Measurements from ENCODE around the gene NPEPL1. TPM values are rescaled to one million over a fixed set of nuclear protein-coding genes. Genes with fewer than 3 reads are reported as not detected.
A peak's percentile ranks its signal among the peaks of the same experiment; 100 is the strongest.

Gene NPEPL1
- total and polyA plus RNA-seq, 7 experiments from 2014 or later: 6.2 to 76.2 (median 49.5) TPM

DNA sequence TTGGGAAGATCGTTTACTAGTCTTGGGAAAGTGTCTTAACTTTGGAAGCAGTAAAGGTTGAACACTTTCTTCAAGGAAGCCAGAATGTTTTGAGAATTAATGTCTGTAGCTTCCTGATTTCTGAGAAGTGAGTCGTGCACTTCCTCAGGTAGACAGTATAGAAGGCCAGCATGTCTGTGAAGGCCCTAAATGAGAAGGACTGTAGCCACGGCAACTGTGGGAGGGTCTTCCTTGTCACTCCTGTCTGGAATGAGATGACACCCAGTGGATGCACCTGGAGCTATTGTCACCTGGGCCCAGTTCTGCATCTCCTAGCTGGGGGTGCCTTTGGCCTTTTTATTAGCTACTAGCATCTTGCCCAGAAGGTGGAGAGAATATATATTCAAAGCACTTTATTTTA lies 32.8 kb upstream of the NPEPL1 start:
- Histone ChIP-seq H3K9me3 (ENCODE audit: control insufficient read depth in 2 of 3, low read length in 3 of 3) (no peaks in the 10 kb centered on the region), H3K27me3 (ENCODE audit: control insufficient read depth in 2 of 2, insufficient read depth in 2 of 2, low read length in 2 of 2) (no peaks in the 10 kb centered on the region), H3K27ac (ENCODE audit: low read depth, low read length) (peak overlapping the region; percentile 93), H3K36me3 (ENCODE audit: control insufficient read depth in 2 of 3, insufficient read depth in 3 of 3, low read length in 3 of 3) (no peaks in the 10 kb centered on the region), H3K4me1 (ENCODE audit: control insufficient read depth in 2 of 2, insufficient read depth in 2 of 2, low read length in 2 of 2) (peaks cover 63 to 64% of the 10 kb centered on the region in 2 donors), H3K4me3 (ENCODE audit: low read length) (peak overlapping the region; percentile 2)
- H3K4me1 Mint-ChIP-seq: peaks cover 66 to 97% (median 88%) of the 10 kb centered on the region in 7 donors
- no peaks in the 10 kb centered on the region for H3K9me3 Mint-ChIP-seq
- ATAC-seq (peak; percentile 26), DNase-seq (peak in 1 of 9 donors; percentile 29)
- peak overlapping the region; percentile 89 to 100 (median 98) for H3K27ac Mint-ChIP-seq
- CTCF ChIA-PET: interaction anchor here (1.8 to 3.4 kb wide), 3 partner anchors 8 to 31 kb away, joined by 8 to 27 read pairs (median 10); partner anchors contain the start of gene STX16
- peak overlapping the region; percentile 73 to 89 (median 82) for H3K4me3 Mint-ChIP-seq
- peaks cover 0 to 46% (median 5%) of the 10 kb centered on the region in 5 donors for H3K36me3 Mint-ChIP-seq
- H3K27me3 Mint-ChIP-seq: no peaks in the 10 kb centered on the region
- POLR2A ChIA-PET: interaction anchor here (0.6 to 6.8 kb wide), 5 partner anchors 8 to 346 kb away, joined by 3 to 99 read pairs (median 11); partner anchors contain the start of genes NPEPL1 and STX16
- intact Hi-C loops (cut with micrococcal nuclease): loop anchor here (5.0 to 10.0 kb wide), 4 partner anchors 565 to 1265 kb away; partner anchors contain the start of genes PMEPA1 (in 1 of the 2) and RBM38 (in 1 of the 2)

DNA sequence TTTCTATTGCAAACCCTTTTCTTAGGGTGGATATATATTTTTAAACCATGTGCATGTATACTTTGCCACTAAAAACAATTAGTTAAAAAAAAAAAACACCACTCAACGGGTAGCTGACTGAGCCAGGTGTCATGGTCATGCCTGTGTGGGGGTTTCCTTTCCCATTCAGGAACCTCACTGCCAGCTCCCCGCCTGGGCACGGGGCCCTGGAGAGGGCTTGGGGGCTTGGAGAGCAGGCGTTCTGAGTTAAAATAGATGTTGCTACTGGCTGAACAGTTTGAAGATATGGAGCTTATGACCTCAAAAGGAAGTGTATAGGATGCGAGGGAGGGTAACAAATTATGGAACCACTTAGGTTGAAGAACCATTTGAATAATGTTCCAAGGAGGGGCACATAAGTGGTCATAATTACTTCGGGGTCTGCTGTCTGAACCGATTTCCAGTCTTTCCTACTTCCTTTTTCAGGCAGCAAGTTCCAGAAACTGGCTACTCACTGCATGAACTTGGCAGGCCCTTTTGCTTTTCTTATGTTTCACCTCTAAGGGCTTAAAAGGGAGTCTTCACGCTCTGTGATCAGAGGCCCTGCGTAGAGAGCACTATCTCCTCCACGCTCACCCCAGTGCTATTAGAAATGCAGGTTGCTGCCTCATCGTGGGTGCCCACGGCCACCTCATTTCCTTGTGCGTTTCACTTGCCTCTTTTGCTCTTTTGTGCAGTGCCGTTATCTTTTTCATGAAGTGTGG lies 31.6 kb upstream of the NPEPL1 start:
- H3K4me1 ChIP-seq (ENCODE audit: control insufficient read depth in 2 of 2, insufficient read depth in 2 of 2, low read length in 2 of 2): peaks cover 52 to 56% of the 10 kb centered on the region in 2 donors
- intact Hi-C loops (cut with micrococcal nuclease): loop anchor here (1.0 to 5.0 kb wide), 3 partner anchors 9 to 949 kb away; partner anchors contain the start of genes NPEPL1 (in 1 of the 2) and PMEPA1 (in 1 of the 2)
- H3K4me3 ChIP-seq (ENCODE audit: low read length): peak overlapping the region; percentile 15

DNA sequence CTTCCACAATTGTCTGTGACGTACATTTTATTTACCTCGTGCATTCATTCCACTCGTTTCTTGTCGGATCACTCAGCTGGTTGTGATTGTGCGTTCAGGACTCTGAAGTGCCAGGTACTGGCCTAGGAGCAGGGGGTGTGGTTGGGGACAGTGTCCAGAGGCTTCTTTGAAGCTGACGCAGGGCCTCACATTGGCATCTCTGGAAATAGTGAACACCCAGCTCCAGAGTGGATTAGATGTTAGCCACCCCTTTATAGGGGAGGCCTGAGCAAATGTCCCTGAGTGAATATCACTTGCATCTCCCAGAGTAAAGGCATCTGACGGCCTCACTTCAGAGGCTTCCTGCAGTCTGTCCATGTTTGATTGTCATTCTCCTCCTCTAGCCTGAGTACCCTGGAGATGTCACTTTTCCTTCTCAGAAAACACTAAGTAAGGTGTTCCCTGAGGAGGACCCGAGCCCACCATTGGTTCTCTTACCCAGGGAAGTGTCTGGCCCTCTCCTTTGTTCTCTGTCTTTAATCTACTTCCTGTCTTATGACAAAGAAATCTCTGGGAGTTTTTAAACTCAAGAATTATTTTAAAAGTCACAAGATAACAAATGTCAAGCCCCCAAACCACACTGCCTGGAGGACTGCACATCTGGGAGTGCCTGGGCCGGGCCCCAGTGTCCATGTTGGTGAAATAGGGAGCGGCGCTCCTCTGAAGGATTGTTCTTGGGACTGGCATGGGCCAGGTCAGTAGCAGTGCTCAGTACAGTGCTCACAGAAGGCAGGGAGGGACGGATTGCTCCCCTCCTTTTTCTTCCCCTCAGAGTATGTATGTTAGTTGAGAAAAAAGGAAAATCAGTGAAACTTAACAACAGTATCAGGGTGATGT lies 30.8 kb upstream of the NPEPL1 start:
- intact Hi-C loops (cut with micrococcal nuclease): loop anchor here (1.0 to 5.0 kb wide), 3 partner anchors 10 to 950 kb away; partner anchors contain the start of genes NPEPL1 (in 1 of the 2) and PMEPA1 (in 1 of the 2)
- Histone ChIP-seq H3K27ac (ENCODE audit: low read depth, low read length) (peak overlapping the region; percentile 93), H3K9me3 (ENCODE audit: control insufficient read depth in 2 of 3, low read length in 3 of 3) (no peaks in the 10 kb centered on the region), H3K4me3 (ENCODE audit: low read length) (peak overlapping the region; percentile 15), H3K27me3 (ENCODE audit: control insufficient read depth in 2 of 2, insufficient read depth in 2 of 2, low read length in 2 of 2) (no peaks in the 10 kb centered on the region), H3K36me3 (ENCODE audit: control insufficient read depth in 2 of 3, insufficient read depth in 3 of 3, low read length in 3 of 3) (no peaks in the 10 kb centered on the region), H3K4me1 (ENCODE audit: control insufficient read depth in 2 of 2, insufficient read depth in 2 of 2, low read length in 2 of 2) (peaks cover 44 to 48% of the 10 kb centered on the region in 2 donors)
- ATAC-seq: peak; percentile 28
- DNase-seq: peak in 5 of 9 donors; percentile 17 to 36 (median 30)
- Mint-ChIP-seq H3K27me3 (no peaks in the 10 kb centered on the region), H3K4me1 (peaks cover 55 to 94% (median 82%) of the 10 kb centered on the region in 7 donors), H3K27ac (peak overlapping the region; percentile 97 to 100 (median 99)), H3K9me3 (peaks cover 0 to 1% (median 0%) of the 10 kb centered on the region in 11 donors), H3K4me3 (peak overlapping the region; percentile 76 to 95 (median 89)), H3K36me3 (peaks cover 0 to 40% (median 6%) of the 10 kb centered on the region in 5 donors)
- POLR2A ChIA-PET: interaction anchor here (0.6 to 6.8 kb wide), 6 partner anchors 9 to 44 kb away, joined by 3 to 99 read pairs (median 3); partner anchors contain the start of genes NPEPL1 and STX16
- CTCF ChIA-PET: interaction anchor here (3.4 kb wide), 1 partner anchor 10 kb away, joined by 27 read pairs; the partner anchor contains the start of gene STX16

More for the DNA sequence above, 31.6 kb upstream of the NPEPL1 start:
- no peaks in the 10 kb centered on the region for H3K36me3 ChIP-seq (ENCODE audit: control insufficient read depth in 2 of 3, insufficient read depth in 3 of 3, low read length in 3 of 3)
- H3K27ac ChIP-seq (ENCODE audit: low read depth, low read length): peak overlapping the region; percentile 93
- DNase-seq (peak; percentile 30 to 83 (median 80)), ATAC-seq (peak; percentile 94)
- POLR2A ChIA-PET: interaction anchor here (0.7 to 6.8 kb wide), 7 partner anchors 9 to 1037 kb away, joined by 3 to 99 read pairs (median 3); partner anchors contain the start of genes NPEPL1 and STX16
- no peaks in the 10 kb centered on the region for H3K9me3 ChIP-seq (ENCODE audit: control insufficient read depth in 2 of 3, low read length in 3 of 3)
- H3K4me3 Mint-ChIP-seq: peak overlapping the region; percentile 76 to 95 (median 89)
- no peaks in the 10 kb centered on the region for H3K27me3 Mint-ChIP-seq
- H3K9me3 Mint-ChIP-seq: peaks cover 0 to 1% (median 0%) of the 10 kb centered on the region in 11 donors
- CTCF ChIA-PET: interaction anchor here (0.5 to 3.4 kb wide), 3 partner anchors 9 to 562 kb away, joined by 3 to 27 read pairs (median 10); partner anchors contain the start of gene STX16
- H3K4me1 Mint-ChIP-seq: peaks cover 63 to 94% (median 84%) of the 10 kb centered on the region in 7 donors
- H3K36me3 Mint-ChIP-seq: peaks cover 0 to 45% (median 5%) of the 10 kb centered on the region in 5 donors
- no peaks in the 10 kb centered on the region for H3K27me3 ChIP-seq (ENCODE audit: control insufficient read depth in 2 of 2, insufficient read depth in 2 of 2, low read length in 2 of 2)
- H3K27ac Mint-ChIP-seq: peak overlapping the region; percentile 97 to 100 (median 99)

DNA sequence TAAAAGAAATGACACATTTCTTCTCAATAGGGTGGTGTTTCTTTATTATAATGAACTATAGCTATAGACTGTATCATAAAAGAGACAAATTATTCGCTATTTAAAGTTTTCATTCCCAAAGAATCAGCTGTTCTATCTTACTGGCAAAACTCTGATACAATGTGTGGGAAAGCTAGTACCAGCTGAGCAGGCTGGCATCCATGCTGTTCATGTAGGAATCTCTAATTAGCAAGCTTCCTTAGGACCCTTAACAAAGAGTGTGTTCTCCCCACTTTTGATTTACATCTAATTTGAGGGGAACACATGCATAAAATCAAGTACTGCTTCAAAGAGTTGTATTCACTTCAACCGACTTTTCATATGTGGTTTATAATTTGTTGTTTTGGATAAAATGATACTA lies 28.3 kb upstream of the NPEPL1 start:
- Histone ChIP-seq H3K4me1 (ENCODE audit: control insufficient read depth in 2 of 2, insufficient read depth in 2 of 2, low read length in 2 of 2) (peaks cover 25 to 28% of the 10 kb centered on the region in 2 donors), H3K4me3 (ENCODE audit: low read length) (no peak overlapping the region), H3K27ac (ENCODE audit: low read depth, low read length) (peak overlapping the region; percentile 48), H3K9me3 (ENCODE audit: control insufficient read depth in 2 of 3, low read length in 3 of 3) (no peaks in the 10 kb centered on the region), H3K27me3 (ENCODE audit: control insufficient read depth in 2 of 2, insufficient read depth in 2 of 2, low read length in 2 of 2) (no peaks in the 10 kb centered on the region), H3K36me3 (ENCODE audit: control insufficient read depth in 2 of 3, insufficient read depth in 3 of 3, low read length in 3 of 3) (peaks cover 0 to 13% (median 6%) of the 10 kb centered on the region in 3 experiments)
- Mint-ChIP-seq H3K36me3 (peaks cover 4 to 41% (median 11%) of the 10 kb centered on the region in 5 donors), H3K9me3 (peaks cover 0 to 1% (median 0%) of the 10 kb centered on the region in 11 donors), H3K27me3 (no peaks in the 10 kb centered on the region), H3K4me1 (peaks cover 37 to 80% (median 61%) of the 10 kb centered on the region in 7 donors), H3K4me3 (no peak overlapping the region), H3K27ac (peak overlapping the region in 7 of 9 donors; percentile 21 to 99 (median 62))
- ChIA-PET POLR2A (interaction anchor here (0.7 to 6.8 kb wide), 6 partner anchors 8 to 387 kb away, joined by 3 to 99 read pairs (median 3); partner anchors contain the start of gene STX16), CTCF (interaction anchor here (1.3 to 2.5 kb wide), 3 partner anchors 13 to 543 kb away, joined by 3 to 9 read pairs (median 4); partner anchors contain the start of gene STX16)
- ATAC-seq (no peak), DNase-seq (no peak)
- intact Hi-C loops (cut with micrococcal nuclease): loop anchor here in 1 of 2 donors (5.0 kb wide), 1 partner anchor 952 kb away; the partner anchor contains the start of gene PMEPA1

DNA sequence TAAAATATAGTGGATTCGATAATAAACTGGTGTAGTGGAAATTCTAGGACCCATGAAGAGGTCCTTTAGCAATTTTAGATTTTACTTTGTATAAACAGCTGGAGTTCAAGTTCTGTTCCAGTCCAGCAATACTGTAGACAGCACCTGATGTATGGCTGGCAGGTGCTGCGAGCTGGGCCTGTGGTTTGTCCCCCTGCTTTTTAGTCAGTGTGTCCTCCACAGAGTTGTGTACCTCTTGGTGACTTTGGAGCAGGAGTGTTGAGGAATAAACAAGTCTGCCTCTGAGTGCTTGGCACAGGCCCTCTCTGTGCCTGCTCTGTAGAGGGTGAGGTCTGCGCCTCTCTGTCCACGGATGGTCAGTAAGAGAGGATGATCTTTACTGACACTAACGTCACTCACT lies 27.7 kb upstream of the NPEPL1 start:
- no peaks in the 10 kb centered on the region for H3K27me3 ChIP-seq (ENCODE audit: control insufficient read depth in 2 of 2, insufficient read depth in 2 of 2, low read length in 2 of 2)
- peaks cover 0 to 18% (median 11%) of the 10 kb centered on the region in 3 experiments for H3K36me3 ChIP-seq (ENCODE audit: control insufficient read depth in 2 of 3, insufficient read depth in 3 of 3, low read length in 3 of 3)
- peaks cover 32 to 75% (median 58%) of the 10 kb centered on the region in 7 donors for H3K4me1 Mint-ChIP-seq
- DNase-seq (no peak), ATAC-seq (no peak)
- H3K36me3 Mint-ChIP-seq: peaks cover 4 to 39% (median 11%) of the 10 kb centered on the region in 5 donors
- ChIA-PET CTCF (interaction anchor here (1.3 to 2.5 kb wide), 3 partner anchors 14 to 542 kb away, joined by 3 to 9 read pairs (median 4); partner anchors contain the start of gene STX16), POLR2A (interaction anchor here (0.7 to 6.8 kb wide), 6 partner anchors 9 to 387 kb away, joined by 3 to 99 read pairs (median 3); partner anchors contain the start of gene STX16)
- peak overlapping the region; percentile 19 to 99 (median 71) for H3K27ac Mint-ChIP-seq
- intact Hi-C loops (cut with micrococcal nuclease): loop anchor here in 1 of 2 donors (5.0 kb wide), 1 partner anchor 953 kb away; the partner anchor contains the start of gene PMEPA1
- H3K27ac ChIP-seq (ENCODE audit: low read depth, low read length): peak overlapping the region; percentile 48
- no peaks in the 10 kb centered on the region for H3K27me3 Mint-ChIP-seq
- H3K9me3 Mint-ChIP-seq: peaks cover 0 to 1% (median 0%) of the 10 kb centered on the region in 11 donors
- no peak overlapping the region for H3K4me3 ChIP-seq (ENCODE audit: low read length)
- peaks cover 23 to 24% of the 10 kb centered on the region in 2 donors for H3K4me1 ChIP-seq (ENCODE audit: control insufficient read depth in 2 of 2, insufficient read depth in 2 of 2, low read length in 2 of 2)
- H3K9me3 ChIP-seq (ENCODE audit: control insufficient read depth in 2 of 3, low read length in 3 of 3): no peaks in the 10 kb centered on the region
- H3K4me3 Mint-ChIP-seq: peak overlapping the region in 1 of 10 donors; percentile 37

Data from naive thymus-derived CD4-positive, alpha-beta T cell (primary cell).